Measurements from ENCODE around the gene FAM3B. TPM values are rescaled to one million over a fixed set of nuclear protein-coding genes. Genes with fewer than 3 reads are reported as not detected.

FAM3B gene
- total and polyA plus RNA-seq, 2 of the 4 experiments (the other 2 are of a cell fraction) = not detected

DNA sequence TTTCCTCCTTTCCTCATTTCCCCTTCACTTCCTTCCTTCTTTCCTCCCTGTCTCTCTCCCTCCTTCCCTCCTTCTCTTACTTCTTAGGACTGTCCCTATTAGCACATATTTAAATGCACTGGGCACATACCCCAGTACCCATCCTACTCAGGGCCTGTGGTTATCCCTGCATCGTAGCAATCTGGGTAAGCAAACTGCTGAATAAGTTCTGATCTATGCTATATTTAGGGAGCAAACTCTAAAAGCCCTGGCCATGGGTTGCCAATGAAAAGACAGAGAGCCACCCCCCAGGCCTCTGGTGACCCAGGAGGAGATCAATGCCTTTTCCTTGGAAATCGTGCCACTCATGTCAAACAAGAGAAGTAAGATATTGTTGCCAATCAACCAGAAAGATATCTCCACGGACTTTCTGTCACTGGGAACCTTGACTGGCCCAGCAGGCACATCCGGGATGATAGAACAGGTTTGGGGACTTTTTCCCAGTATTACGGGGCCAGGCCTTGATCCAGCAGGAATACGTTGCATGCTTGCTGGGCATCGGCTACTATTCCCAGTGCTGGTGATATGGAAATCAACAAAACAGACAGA, 5.4 kb downstream of the FAM3B start:
- intact Hi-C loops (cut with micrococcal nuclease) = no loop called here
- ATAC-seq (ENCODE audit: low read depth) (no peak), DNase-seq (no peak)
- Histone ChIP-seq H3K4me2 (ENCODE audit: low read depth, low read length) (no peak overlapping the region), H3K36me3 (ENCODE audit: control insufficient read depth, insufficient read depth, low read length) (no peaks in the 10 kb centered on the region), H4K91ac (ENCODE audit: insufficient read depth, low read depth, low read length) (no peak overlapping the region), H2BK15ac (ENCODE audit: low read depth, low read length) (no peak overlapping the region), H3K23ac (ENCODE audit: low read depth, low read length) (no peak overlapping the region), H2AK9ac (replicated peaks; ENCODE audit: low read depth, low read length, poor library complexity) (no peak overlapping the region), H3K4ac (ENCODE audit: low read depth, low read length) (no peak overlapping the region), H3K9me1 (ENCODE audit: insufficient read depth, low read length) (no peaks in the 10 kb centered on the region), H4K8ac (ENCODE audit: low read depth in 2 of 2, low read length in 2 of 2) (no peak overlapping the region), H3K27me3 (ENCODE audit: control insufficient read depth, insufficient read depth, low read length) (peaks cover 27% of the 10 kb centered on the region), H3K4me1 (ENCODE audit: control insufficient read depth, insufficient read depth, low read length) (no peaks in the 10 kb centered on the region), H3K9me3 (ENCODE audit: control insufficient read depth, insufficient read depth, low read length) (no peaks in the 10 kb centered on the region), H3K4me3 (ENCODE audit: insufficient read depth, low read depth, low read length) (no peak overlapping the region), H3K9ac (ENCODE audit: low read depth, low read length) (no peak overlapping the region), H2BK5ac (ENCODE audit: low read depth, low read length, poor library complexity, severe bottlenecking) (no peak overlapping the region), H3K27ac (ENCODE audit: insufficient read depth, low read length) (no peak overlapping the region), H2BK120ac (ENCODE audit: low read depth, low read length) (no peak overlapping the region), H4K5ac (ENCODE audit: low read depth, low read length) (no peak overlapping the region), H3K14ac (replicated peaks; ENCODE audit: low read depth, low read length) (no peak overlapping the region), H2BK20ac (ENCODE audit: low read depth, low read length) (no peak overlapping the region), H3K79me1 (ENCODE audit: low read depth in 1 of 2, low read length in 2 of 2) (no peaks in the 10 kb centered on the region), H3K18ac (ENCODE audit: low read depth, low read length) (no peak overlapping the region), H4K20me1 (ENCODE audit: insufficient read depth, low read length) (no peaks in the 10 kb centered on the region), H3K56ac (ENCODE audit: extremely low read depth, insufficient read depth, low read length) (no peak overlapping the region), H2AFZ (replicated peaks; ENCODE audit: low read length, poor library complexity) (no peak overlapping the region), H2AK5ac (ENCODE audit: low read depth, low read length) (no peak overlapping the region)
- POLR2A ChIA-PET (ENCODE audit: unreplicated experiment) = no interaction called here
- dilution Hi-C loops (cut with HindIII; ENCODE audit: low sequenced_read_pairs, unreplicated experiment) = no loop called here
- WGBS, 2 experiments (ENCODE audit: extremely low coverage in 2 of 2, insufficient read length in 1 of 2) = 80% methylated on average over 1 of the region's 7 CpGs; no CpG with 5 or more reads in 1 of the 2 experiments
- TF ChIP-seq, protein P1, sequence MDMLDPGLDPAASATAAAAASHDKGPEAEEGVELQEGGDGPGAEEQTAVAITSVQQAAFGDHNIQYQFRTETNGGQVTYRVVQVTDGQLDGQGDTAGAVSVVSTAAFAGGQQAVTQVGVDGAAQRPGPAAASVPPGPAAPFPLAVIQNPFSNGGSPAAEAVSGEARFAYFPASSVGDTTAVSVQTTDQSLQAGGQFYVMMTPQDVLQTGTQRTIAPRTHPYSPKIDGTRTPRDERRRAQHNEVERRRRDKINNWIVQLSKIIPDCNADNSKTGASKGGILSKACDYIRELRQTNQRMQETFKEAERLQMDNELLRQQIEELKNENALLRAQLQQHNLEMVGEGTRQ (IDR thresholded peaks at IDR 0.05; ENCODE audit: low read depth, low read length) = no peak
- no peak for TF ChIP-seq CEBPB (IDR thresholded peaks at IDR 0.05; ENCODE audit: low read depth, low read length)
- no peak for TF ChIP-seq MXI1 (IDR thresholded peaks at IDR 0.05; ENCODE audit: borderline replicate concordance, low read depth, low read length)
- TF ChIP-seq, protein P2, sequence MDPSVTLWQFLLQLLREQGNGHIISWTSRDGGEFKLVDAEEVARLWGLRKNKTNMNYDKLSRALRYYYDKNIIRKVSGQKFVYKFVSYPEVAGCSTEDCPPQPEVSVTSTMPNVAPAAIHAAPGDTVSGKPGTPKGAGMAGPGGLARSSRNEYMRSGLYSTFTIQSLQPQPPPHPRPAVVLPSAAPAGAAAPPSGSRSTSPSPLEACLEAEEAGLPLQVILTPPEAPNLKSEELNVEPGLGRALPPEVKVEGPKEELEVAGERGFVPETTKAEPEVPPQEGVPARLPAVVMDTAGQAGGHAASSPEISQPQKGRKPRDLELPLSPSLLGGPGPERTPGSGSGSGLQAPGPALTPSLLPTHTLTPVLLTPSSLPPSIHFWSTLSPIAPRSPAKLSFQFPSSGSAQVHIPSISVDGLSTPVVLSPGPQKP (IDR thresholded peaks at IDR 0.05; ENCODE audit: borderline replicate concordance, low read depth, low read length) = no peak
- no peak for TF ChIP-seq NFE2L2 (IDR thresholded peaks at IDR 0.05; ENCODE audit: low read depth, low read length)
- no peak for TF ChIP-seq MAZ (IDR thresholded peaks at IDR 0.05; ENCODE audit: borderline replicate concordance, low read depth, low read length)
- no peak for TF ChIP-seq SMC3 (IDR thresholded peaks at IDR 0.05; ENCODE audit: low read depth, low read length)
- TF ChIP-seq POLR2A (IDR thresholded peaks at IDR 0.05; ENCODE audit: low read depth, low read length) = no peak
- no peak for TF ChIP-seq MAFK (IDR thresholded peaks at IDR 0.05; ENCODE audit: low read depth, low read length)
- no peak for TF ChIP-seq RAD21 (IDR thresholded peaks at IDR 0.05; ENCODE audit: low read length)
- no peak for TF ChIP-seq RCOR1 (IDR thresholded peaks at IDR 0.05; ENCODE audit: insufficient replicate concordance, low read length)
- no peak for TF ChIP-seq FOS (IDR thresholded peaks at IDR 0.05; ENCODE audit: low read depth, low read length)
- no TSS peak for BruUV-seq (replicated peaks)
- in situ Hi-C loops (cut with MboI; ENCODE audit: low sequenced_read_pairs) = no loop called here
- CTCF ChIA-PET = no interaction called here

Measured in IMR-90 (cell line).